H1 (cell line): ENCODE results near the gene CDH26. TPM values are rescaled to one million over a fixed set of nuclear protein-coding genes. Genes with fewer than 3 reads are reported as not detected.

Experiments
- CREB1 ChIP-seq: IDR thresholded peaks from 2 replicates; pipeline ENCODE4 v1.6.1; 2012; ENCODE audit warnings: inconsistent platforms
- HDAC6 ChIP-seq: IDR thresholded peaks from one replicate; pipeline ENCODE4 v1.7.1; 2012; ENCODE audit warnings: low read depth, mild to moderate bottlenecking, inconsistent platforms, low read length, moderate library complexity
- KDM5A ChIP-seq: fragments of 200-600 bp; IDR thresholded peaks from 2 replicates; pipeline ENCODE4 v1.7.1; 2012; ENCODE audit warnings: mild to moderate bottlenecking, low read length, inconsistent platforms, mixed read lengths
- NANOG ChIP-seq: IDR thresholded peaks from 2 replicates; pipeline ENCODE4 v1.6.1; 2011; ENCODE audit warnings: low read length, low read depth, mild to moderate bottlenecking, inconsistent platforms; ENCODE audit not compliant: insufficient read depth, poor library complexity, severe bottlenecking
- SUZ12 ChIP-seq: fragments of 200-600 bp; sonication (generic); IDR thresholded peaks from 2 replicates; pipeline ENCODE4 v1.6.1; 2012; ENCODE audit warnings: mild to moderate bottlenecking, inconsistent platforms, low read length, moderate library complexity, mixed read lengths
- TAF1 ChIP-seq: IDR thresholded peaks from 2 replicates; pipeline ENCODE4 v1.6.1; 2011; ENCODE audit warnings: mild to moderate bottlenecking, low read depth, low read length
- TBP ChIP-seq: IDR thresholded peaks from 2 replicates; pipeline ENCODE4 v1.6.1; 2011; ENCODE audit warnings: low read depth, low read length, improper control_type of control experiment
- polyA plus RNA-seq, 7 experiments: library from polyadenylated mRNA; depleted of rRNA in 3 of 7; stranded (reverse) in 5 of 7; unstranded in 2 of 7; fragments of >200 nt in 5 of 7; fragments of 200-250 nt in 2 of 7; gene quantifications; 1 replicate in 5 of 7; 2 replicates in 1 of 7; 4 replicates in 1 of 7; pipeline versions ENCODE4 v1.2.1 to v1.2.3, GENCODE V29; 2011 to 2013; ENCODE audit warnings: missing spikeins in 2 of 7, mixed read lengths in 2 of 7
- total RNA-seq: library from RNA; stranded (reverse); fragmentation: NEBNext Ultra II Directional; extraction: Animal tissue kit (Norgen Biotek cat#: 25700); gene quantifications from 2 replicates; pipeline ENCODE4 v1.2.1, GENCODE V29; 2021

The CDH26 gene
- total and polyA plus RNA-seq, 2 of the 8 experiments (the other 6 are each of a cell fraction or from before 2014, with no cell fraction given), result 1.5 to 1.7 TPM

- TF ChIP-seq CREB1 (no peak), SUZ12 (no peak), KDM5A (no peak), NANOG (no peak), TBP (no peak), HDAC6 (no peak), TAF1 (no peak)
Observed at GRCh38 chr20:60011512-60012507, 53.6 kb downstream of the CDH26 start (continued).
